ENCODE measurements around the gene TAPT1. TPM values are rescaled to one million over a fixed set of nuclear protein-coding genes. Genes with fewer than 3 reads are reported as not detected.
"Not testable (repeated sequence)": the region's sequence is repeated elsewhere in the genome, so short reads cannot be mapped to it uniquely, and the experiment has no call there.

Gene TAPT1
- total and polyA plus RNA-seq, 2 donors (not counting 3 experiments of a cell fraction or from before 2014, with no cell fraction given): 6.9 to 17.5 TPM

DNA sequence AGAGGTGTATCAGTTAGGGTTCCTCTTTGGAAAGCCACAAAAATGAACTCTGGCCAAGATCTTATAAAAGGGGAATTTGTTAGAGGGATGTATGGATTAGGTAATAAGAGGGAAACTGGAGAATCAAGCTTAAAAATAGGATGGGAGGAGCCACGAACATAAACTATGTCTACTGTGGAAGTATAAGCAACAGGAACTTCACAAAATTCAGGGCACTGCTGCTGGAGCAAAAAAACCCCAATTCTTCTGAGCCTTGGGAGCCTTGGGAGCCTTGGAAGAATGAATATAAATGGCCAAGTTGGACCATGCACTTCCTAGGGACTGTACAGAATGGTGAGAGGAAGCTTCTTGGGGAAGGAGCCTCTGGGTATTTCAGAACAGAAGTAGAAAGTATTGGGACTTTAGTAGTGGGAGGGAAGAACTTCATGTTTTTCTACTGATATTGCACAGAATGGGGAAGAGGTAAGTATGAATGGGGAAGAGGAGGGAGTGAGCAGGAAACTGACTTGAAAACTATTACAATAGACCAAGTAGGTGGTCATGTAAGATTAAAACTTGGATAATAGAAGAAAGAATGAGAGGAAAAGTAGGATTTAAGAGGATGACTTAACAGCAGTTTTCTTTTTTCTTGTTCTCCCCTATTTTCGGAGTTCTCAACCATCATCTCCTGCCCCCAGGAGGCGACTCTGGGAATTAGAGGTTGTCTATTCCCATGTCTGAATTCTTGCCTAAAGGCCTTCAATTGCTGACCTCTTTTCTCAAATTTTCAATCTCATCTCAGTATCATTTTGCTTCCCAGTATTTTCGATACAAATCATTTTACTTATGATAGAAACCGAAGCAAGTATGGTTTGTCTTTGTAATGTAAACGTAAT lies 44.4 kb upstream of the TAPT1 start:
- CTCF ChIA-PET: no interaction called here

GRCh38 chr4:16269742-16270453 lies 43.6 kb upstream of the TAPT1 start:
- FAIRE-seq; H3K79me2 ChIP-seq (ENCODE audit: control insufficient read depth, insufficient read depth, low read length); H3K9ac ChIP-seq (replicated peaks; ENCODE audit: extremely low read depth, insufficient read depth, low read length); H3K27me3 ChIP-seq (ENCODE audit: control insufficient read depth in 2 of 2, insufficient read depth in 2 of 2, low read length in 2 of 2); H4K20me1 ChIP-seq (replicated peaks; ENCODE audit: control insufficient read depth, extremely low read depth, insufficient read depth, low read length); BruUV-seq (replicated peaks); POLR2A ChIA-PET; H3K9me3 ChIP-seq (replicated peaks; ENCODE audit: control insufficient read depth, insufficient read depth, low read length); H3K9me1 ChIP-seq (replicated peaks; ENCODE audit: control insufficient read depth, extremely low read depth, insufficient read depth, low read length); H3K27ac ChIP-seq (ENCODE audit: insufficient read depth, low read depth, low read length); H3K4me1 ChIP-seq (ENCODE audit: control insufficient read depth, extremely low read depth, insufficient read depth, low read length); H3K36me3 ChIP-seq (ENCODE audit: control insufficient read depth in 2 of 2, extremely low read depth in 1 of 2, insufficient read depth in 2 of 2, low read length in 2 of 2); H2AFZ ChIP-seq (ENCODE audit: low read depth, low read length); DNase-seq (ENCODE audit: low read depth, low spot score); H3K4me2 ChIP-seq (ENCODE audit: insufficient read depth, low read length); H3K4me3 ChIP-seq (replicated peaks in 1 of 3; ENCODE audit: insufficient read depth in 1 of 3, low read depth in 1 of 3, low read length in 3 of 3); dilution Hi-C loops (cut with MboI; ENCODE audit: extremely low pct_ligation_motif_present, low sequenced_read_pairs): not testable (repeated sequence)
- intact Hi-C loops (cut with micrococcal nuclease): loop anchor here (5.0 to 10.0 kb wide), 2 partner anchors 463 to 795 kb away; no protein-coding TSS in a partner anchor
- CTCF ChIA-PET: interaction anchor here (1.6 kb wide), 2 partner anchors 8 to 464 kb away, joined by 7 to 9 read pairs; no protein-coding TSS in a partner anchor

More for the DNA sequence above, 44.4 kb upstream of the TAPT1 start:
- H2AFZ ChIP-seq (ENCODE audit: low read depth, low read length): no peak overlapping the region
- no peak for DNase-seq (ENCODE audit: low read depth, low spot score)
- no peak overlapping the region for H3K9ac ChIP-seq (replicated peaks; ENCODE audit: extremely low read depth, insufficient read depth, low read length)
- no TSS peak for BruUV-seq (replicated peaks)
- no peak overlapping the region for H3K27ac ChIP-seq (ENCODE audit: insufficient read depth, low read depth, low read length)
- no peak for FAIRE-seq
- no peak overlapping the region for H3K4me3 ChIP-seq (replicated peaks in 1 of 3; ENCODE audit: insufficient read depth in 1 of 3, low read depth in 1 of 3, low read length in 3 of 3)
- POLR2A ChIA-PET: no interaction called here
- intact Hi-C loops (cut with micrococcal nuclease): no loop called here
- H3K36me3 ChIP-seq (ENCODE audit: control insufficient read depth in 2 of 2, extremely low read depth in 1 of 2, insufficient read depth in 2 of 2, low read length in 2 of 2): no peaks in the 10 kb centered on the region
- H3K4me2 ChIP-seq (ENCODE audit: insufficient read depth, low read length): no peak overlapping the region
- no peaks in the 10 kb centered on the region for H4K20me1 ChIP-seq (replicated peaks; ENCODE audit: control insufficient read depth, extremely low read depth, insufficient read depth, low read length)
- H3K9me1 ChIP-seq (replicated peaks; ENCODE audit: control insufficient read depth, extremely low read depth, insufficient read depth, low read length): no peaks in the 10 kb centered on the region
- no peaks in the 10 kb centered on the region for H3K4me1 ChIP-seq (ENCODE audit: control insufficient read depth, extremely low read depth, insufficient read depth, low read length)
- no peaks in the 10 kb centered on the region for H3K79me2 ChIP-seq (ENCODE audit: control insufficient read depth, insufficient read depth, low read length)
- dilution Hi-C loops (cut with MboI; ENCODE audit: extremely low pct_ligation_motif_present, low sequenced_read_pairs): no loop called here
- H3K27me3 ChIP-seq (ENCODE audit: control insufficient read depth in 2 of 2, insufficient read depth in 2 of 2, low read length in 2 of 2): peaks cover 0 to 9% of the 10 kb centered on the region in 2 experiments
- H3K9me3 ChIP-seq (replicated peaks; ENCODE audit: control insufficient read depth, insufficient read depth, low read length): no peaks in the 10 kb centered on the region
- no peak for TF ChIP-seq GATA2 (IDR thresholded peaks at IDR 0.05; ENCODE audit: insufficient read depth, insufficient read length, low read depth, low read length)
- TF ChIP-seq JUN (IDR thresholded peaks at IDR 0.05; ENCODE audit: borderline replicate concordance, insufficient read depth, insufficient read length, low read depth): no peak
- TF ChIP-seq, protein P1, sequence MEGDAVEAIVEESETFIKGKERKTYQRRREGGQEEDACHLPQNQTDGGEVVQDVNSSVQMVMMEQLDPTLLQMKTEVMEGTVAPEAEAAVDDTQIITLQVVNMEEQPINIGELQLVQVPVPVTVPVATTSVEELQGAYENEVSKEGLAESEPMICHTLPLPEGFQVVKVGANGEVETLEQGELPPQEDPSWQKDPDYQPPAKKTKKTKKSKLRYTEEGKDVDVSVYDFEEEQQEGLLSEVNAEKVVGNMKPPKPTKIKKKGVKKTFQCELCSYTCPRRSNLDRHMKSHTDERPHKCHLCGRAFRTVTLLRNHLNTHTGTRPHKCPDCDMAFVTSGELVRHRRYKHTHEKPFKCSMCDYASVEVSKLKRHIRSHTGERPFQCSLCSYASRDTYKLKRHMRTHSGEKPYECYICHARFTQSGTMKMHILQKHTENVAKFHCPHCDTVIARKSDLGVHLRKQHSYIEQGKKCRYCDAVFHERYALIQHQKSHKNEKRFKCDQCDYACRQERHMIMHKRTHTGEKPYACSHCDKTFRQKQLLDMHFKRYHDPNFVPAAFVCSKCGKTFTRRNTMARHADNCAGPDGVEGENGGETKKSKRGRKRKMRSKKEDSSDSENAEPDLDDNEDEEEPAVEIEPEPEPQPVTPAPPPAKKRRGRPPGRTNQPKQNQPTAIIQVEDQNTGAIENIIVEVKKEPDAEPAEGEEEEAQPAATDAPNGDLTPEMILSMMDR (IDR thresholded peaks at IDR 0.05; ENCODE audit: extremely low read depth in 1 of 2, insufficient read depth in 1 of 2, low read depth in 1 of 2, low read length in 2 of 2): peak; percentile 8 to 14
